Smooth muscle cell of the brain vasculature (primary cell): Measurements from ENCODE around the gene AKAP6.

Experiments
- DNase-seq: peaks from one replicate; pipeline ENCODE4 v3.0.0-alpha.2; 2012; ENCODE audit warnings: low read depth, low spot score

AKAP6 gene

GRCh38 chr14:32408018-32408417 is 78.9 kb downstream of the AKAP6 start:
- no peak for DNase-seq

GRCh38 chr14:32412103-32412502 is 83.0 kb downstream of the AKAP6 start:
- DNase-seq, result no peak

- DNase-seq, result no peak
Observed at GRCh38 chr14:32412532-32412931, 83.4 kb downstream of the AKAP6 start.

- no peak for DNase-seq
Observed at GRCh38 chr14:32413967-32414640, 85.0 kb downstream of the AKAP6 start.

GRCh38 chr14:32414808-32415255 is 85.7 kb downstream of the AKAP6 start:
- DNase-seq, result no peak

- peak; percentile 18 for DNase-seq
Observed at GRCh38 chr14:32417956-32418552, 89.0 kb downstream of the AKAP6 start.

GRCh38 chr14:32419429-32419828 is 90.3 kb downstream of the AKAP6 start:
- DNase-seq, result no peak

- no peak for DNase-seq
Observed at GRCh38 chr14:32421781-32422180, 92.7 kb downstream of the AKAP6 start.

- no peak for DNase-seq
Observed at GRCh38 chr14:32422440-32422839, 93.3 kb downstream of the AKAP6 start.

GRCh38 chr14:32426028-32426427 is 96.9 kb downstream of the AKAP6 start:
- DNase-seq, result no peak

- no peak for DNase-seq
Observed at GRCh38 chr14:32426586-32427388, 97.7 kb downstream of the AKAP6 start.

- DNase-seq, result no peak
Observed at GRCh38 chr14:32427726-32428528, 98.8 kb downstream of the AKAP6 start.

- DNase-seq, result no peak
Observed at GRCh38 chr14:32428875-32429274, 99.8 kb downstream of the AKAP6 start.

- DNase-seq, result peak; percentile 31
Observed at GRCh38 chr14:32430326-32430725, 101.2 kb downstream of the AKAP6 start.

- no peak for DNase-seq
Observed at GRCh38 chr14:32432813-32433538, 103.9 kb downstream of the AKAP6 start.

- DNase-seq, result no peak
Observed at GRCh38 chr14:32434180-32434579, 105.1 kb downstream of the AKAP6 start.

- DNase-seq, result no peak
Observed at GRCh38 chr14:32434880-32435279, 105.8 kb downstream of the AKAP6 start.

- no peak for DNase-seq
Observed at GRCh38 chr14:32435411-32435810, 106.3 kb downstream of the AKAP6 start.

- no peak for DNase-seq
Observed at GRCh38 chr14:32436993-32437392, 107.9 kb downstream of the AKAP6 start.

GRCh38 chr14:32438517-32438916 is 109.4 kb downstream of the AKAP6 start:
- DNase-seq, result no peak
